Stimulated activated CD8-positive, alpha-beta memory T cell treated with anti-CD3 and anti-CD28 coated beads, Interleukin-4, amount 100 ng/mL, for 1 hour (primary cell): ENCODE data around the gene PLCXD1.

Experiments
- DNase-seq, 2 donors: peaks; one replicate each; pipeline ENCODE4 v3.0.0-alpha.2; 2020; ENCODE audit warnings: low read depth in 2 of 2, low spot score in 1 of 2

Gene PLCXD1

GRCh38 chrX:333611-334311 lies 52.6 kb downstream of the PLCXD1 start:
- no peak for DNase-seq

GRCh38 chrX:334331-334891 lies 53.2 kb downstream of the PLCXD1 start:
- no peak for DNase-seq

GRCh38 chrX:334971-335757 lies 54.0 kb downstream of the PLCXD1 start:
- no peak for DNase-seq

- DNase-seq, result no peak
Observed at GRCh38 chrX:335758-336155, 54.6 kb downstream of the PLCXD1 start.

GRCh38 chrX:336227-336626 lies 55.0 kb downstream of the PLCXD1 start:
- DNase-seq, result no peak

- DNase-seq, result no peak
Observed at GRCh38 chrX:337331-337831, 56.2 kb downstream of the PLCXD1 start.

- no peak for DNase-seq
Observed at GRCh38 chrX:338281-338835, 57.2 kb downstream of the PLCXD1 start.

- no peak for DNase-seq
Observed at GRCh38 chrX:338836-339400, 57.7 kb downstream of the PLCXD1 start.

GRCh38 chrX:340121-340520 lies 58.9 kb downstream of the PLCXD1 start:
- no peak for DNase-seq

- DNase-seq, result no peak
Observed at GRCh38 chrX:340641-341423, 59.7 kb downstream of the PLCXD1 start.

- no peak for DNase-seq
Observed at GRCh38 chrX:341541-342101, 60.4 kb downstream of the PLCXD1 start.

- DNase-seq, result no peak
Observed at GRCh38 chrX:344371-344901, 63.3 kb downstream of the PLCXD1 start.

GRCh38 chrX:345020-345925 lies 64.1 kb downstream of the PLCXD1 start:
- no peak for DNase-seq

- DNase-seq, result no peak
Observed at GRCh38 chrX:346034-346813, 65.0 kb downstream of the PLCXD1 start.

- no peak for DNase-seq
Observed at GRCh38 chrX:347351-348117, 66.4 kb downstream of the PLCXD1 start.

GRCh38 chrX:348461-349117 lies 67.4 kb downstream of the PLCXD1 start:
- no peak for DNase-seq

- no peak for DNase-seq
Observed at GRCh38 chrX:349196-349595, 68.0 kb downstream of the PLCXD1 start.
